Measurements from ENCODE around the gene GARRE1. TPM values are rescaled to one million over a fixed set of nuclear protein-coding genes. Genes with fewer than 3 reads are reported as not detected.

GARRE1 gene
- total and polyA plus RNA-seq, 2 of the 13 experiments (the other 11 are each of a cell fraction or from before 2014, with no cell fraction given), result 8.0 to 11.7 TPM

- TF ChIP-seq POLR2A (IDR thresholded peaks at IDR 0.05; ENCODE audit: insufficient read depth in 1 of 2, low read depth in 2 of 2, low read length in 2 of 2) (peak; percentile 66 to 83), MIER3 (CRISPR knock-in tag; IDR thresholded peaks at IDR 0.05; ENCODE audit: borderline replicate concordance) (no peak), SP5 (CRISPR knock-in tag; IDR thresholded peaks at IDR 0.05; ENCODE audit: borderline replicate concordance, low read depth) (peak; percentile 82), THAP9 (CRISPR knock-in tag; IDR thresholded peaks at IDR 0.05; ENCODE audit: borderline replicate concordance) (peak; percentile 45; the same call in 1 of the 2 replicates), CREM (IDR thresholded peaks at IDR 0.05) (peak; percentile 57), CREM (CRISPR knock-in tag; IDR thresholded peaks at IDR 0.05) (peak; percentile 55; the same call in 1 of the 2 replicates), TFDP1 (CRISPR knock-in tag; IDR thresholded peaks at IDR 0.05; ENCODE audit: borderline replicate concordance) (0 out of 2 replicates have a peak, but pooled peaks have one; percentile 35), EED (CRISPR knock-in tag; IDR thresholded peaks at IDR 0.05) (no peak), FOXK1 (CRISPR knock-in tag; IDR thresholded peaks at IDR 0.05; ENCODE audit: borderline replicate concordance, low read depth) (peak; percentile 97), ZNF639 (CRISPR knock-in tag; conservative IDR thresholded peaks at IDR 0.05) (peak; percentile 62; the same call in 1 of the 2 replicates), HCFC1 (IDR thresholded peaks at IDR 0.05; ENCODE audit: low read depth, low read length) (0 out of 2 replicates have a peak, but pooled peaks have one; percentile 29), ZNF124 (CRISPR knock-in tag; IDR thresholded peaks at IDR 0.05) (0 out of 2 replicates have a peak, but pooled peaks have one; percentile 19), ISL2 (CRISPR knock-in tag; IDR thresholded peaks at IDR 0.05) (peak; percentile 47; the same call in 1 of the 2 replicates), SALL1 (CRISPR knock-in tag; IDR thresholded peaks at IDR 0.05) (peak; percentile 68), NCOA5 (CRISPR knock-in tag; IDR thresholded peaks at IDR 0.05) (no peak)
- TF ChIP-seq, protein P1, sequence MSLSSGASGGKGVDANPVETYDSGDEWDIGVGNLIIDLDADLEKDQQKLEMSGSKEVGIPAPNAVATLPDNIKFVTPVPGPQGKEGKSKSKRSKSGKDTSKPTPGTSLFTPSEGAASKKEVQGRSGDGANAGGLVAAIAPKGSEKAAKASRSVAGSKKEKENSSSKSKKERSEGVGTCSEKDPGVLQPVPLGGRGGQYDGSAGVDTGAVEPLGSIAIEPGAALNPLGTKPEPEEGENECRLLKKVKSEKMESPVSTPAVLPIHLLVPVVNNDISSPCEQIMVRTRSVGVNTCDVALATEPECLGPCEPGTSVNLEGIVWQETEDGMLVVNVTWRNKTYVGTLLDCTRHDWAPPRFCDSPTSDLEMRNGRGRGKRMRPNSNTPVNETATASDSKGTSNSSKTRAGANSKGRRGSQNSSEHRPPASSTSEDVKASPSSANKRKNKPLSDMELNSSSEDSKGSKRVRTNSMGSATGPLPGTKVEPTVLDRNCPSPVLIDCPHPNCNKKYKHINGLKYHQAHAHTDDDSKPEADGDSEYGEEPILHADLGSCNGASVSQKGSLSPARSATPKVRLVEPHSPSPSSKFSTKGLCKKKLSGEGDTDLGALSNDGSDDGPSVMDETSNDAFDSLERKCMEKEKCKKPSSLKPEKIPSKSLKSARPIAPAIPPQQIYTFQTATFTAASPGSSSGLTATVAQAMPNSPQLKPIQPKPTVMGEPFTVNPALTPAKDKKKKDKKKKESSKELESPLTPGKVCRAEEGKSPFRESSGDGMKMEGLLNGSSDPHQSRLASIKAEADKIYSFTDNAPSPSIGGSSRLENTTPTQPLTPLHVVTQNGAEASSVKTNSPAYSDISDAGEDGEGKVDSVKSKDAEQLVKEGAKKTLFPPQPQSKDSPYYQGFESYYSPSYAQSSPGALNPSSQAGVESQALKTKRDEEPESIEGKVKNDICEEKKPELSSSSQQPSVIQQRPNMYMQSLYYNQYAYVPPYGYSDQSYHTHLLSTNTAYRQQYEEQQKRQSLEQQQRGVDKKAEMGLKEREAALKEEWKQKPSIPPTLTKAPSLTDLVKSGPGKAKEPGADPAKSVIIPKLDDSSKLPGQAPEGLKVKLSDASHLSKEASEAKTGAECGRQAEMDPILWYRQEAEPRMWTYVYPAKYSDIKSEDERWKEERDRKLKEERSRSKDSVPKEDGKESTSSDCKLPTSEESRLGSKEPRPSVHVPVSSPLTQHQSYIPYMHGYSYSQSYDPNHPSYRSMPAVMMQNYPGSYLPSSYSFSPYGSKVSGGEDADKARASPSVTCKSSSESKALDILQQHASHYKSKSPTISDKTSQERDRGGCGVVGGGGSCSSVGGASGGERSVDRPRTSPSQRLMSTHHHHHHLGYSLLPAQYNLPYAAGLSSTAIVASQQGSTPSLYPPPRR (CRISPR knock-in tag; IDR thresholded peaks at IDR 0.05; ENCODE audit: borderline replicate concordance), result no peak
- TF ChIP-seq, protein P2, sequence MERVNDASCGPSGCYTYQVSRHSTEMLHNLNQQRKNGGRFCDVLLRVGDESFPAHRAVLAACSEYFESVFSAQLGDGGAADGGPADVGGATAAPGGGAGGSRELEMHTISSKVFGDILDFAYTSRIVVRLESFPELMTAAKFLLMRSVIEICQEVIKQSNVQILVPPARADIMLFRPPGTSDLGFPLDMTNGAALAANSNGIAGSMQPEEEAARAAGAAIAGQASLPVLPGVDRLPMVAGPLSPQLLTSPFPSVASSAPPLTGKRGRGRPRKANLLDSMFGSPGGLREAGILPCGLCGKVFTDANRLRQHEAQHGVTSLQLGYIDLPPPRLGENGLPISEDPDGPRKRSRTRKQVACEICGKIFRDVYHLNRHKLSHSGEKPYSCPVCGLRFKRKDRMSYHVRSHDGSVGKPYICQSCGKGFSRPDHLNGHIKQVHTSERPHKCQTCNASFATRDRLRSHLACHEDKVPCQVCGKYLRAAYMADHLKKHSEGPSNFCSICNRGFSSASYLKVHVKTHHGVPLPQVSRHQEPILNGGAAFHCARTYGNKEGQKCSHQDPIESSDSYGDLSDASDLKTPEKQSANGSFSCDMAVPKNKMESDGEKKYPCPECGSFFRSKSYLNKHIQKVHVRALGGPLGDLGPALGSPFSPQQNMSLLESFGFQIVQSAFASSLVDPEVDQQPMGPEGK (CRISPR knock-in tag; IDR thresholded peaks at IDR 0.05), result peak; percentile 87
These were observed at the start of gene GARRE1 (continued) for GRCh38 chr19:34254046-34254697.
